ENCODE results near the gene SLC1A7. TPM values are rescaled to one million over a fixed set of nuclear protein-coding genes. Genes with fewer than 3 reads are reported as not detected.

Gene SLC1A7
- total and polyA plus RNA-seq, 2 of the 13 experiments (the other 11 are each of a cell fraction or from before 2014, with no cell fraction given), result 0.04 to 2.0 TPM

- TF ChIP-seq ELF3 (CRISPR knock-in tag; IDR thresholded peaks at IDR 0.05) (0 out of 2 replicates have a peak, but pooled peaks have one; percentile 7), HNRNPL (IDR thresholded peaks at IDR 0.05; ENCODE audit: low read depth, low read length) (peak; percentile 24; the same call in 1 of the 2 replicates), KAT8 (CRISPR knock-in tag; IDR thresholded peaks at IDR 0.05) (no peak), HCFC1 (IDR thresholded peaks at IDR 0.05; ENCODE audit: low read depth, low read length) (no peak), ZNF691 (CRISPR knock-in tag; IDR thresholded peaks at IDR 0.05; ENCODE audit: borderline replicate concordance, low read depth) (no peak), HNF1B (CRISPR knock-in tag; IDR thresholded peaks at IDR 0.05) (no peak), UBTF (CRISPR knock-in tag; IDR thresholded peaks at IDR 0.05) (0 out of 2 replicates have a peak, but pooled peaks have one; percentile 9), ZNF552 (CRISPR knock-in tag; IDR thresholded peaks at IDR 0.05; ENCODE audit: borderline replicate concordance) (no peak), TOPORS (CRISPR knock-in tag; IDR thresholded peaks at IDR 0.05) (no peak), ZNF501 (CRISPR knock-in tag; IDR thresholded peaks at IDR 0.05) (peak; percentile 31; the same call in 1 of the 2 replicates), ZNF580 (CRISPR knock-in tag; IDR thresholded peaks at IDR 0.05; ENCODE audit: borderline replicate concordance, low read depth) (no peak), IKZF1 (IDR thresholded peaks at IDR 0.05) (no peak), RNF219 (CRISPR knock-in tag; IDR thresholded peaks at IDR 0.05) (no peak), DDIT3 (CRISPR knock-in tag; IDR thresholded peaks at IDR 0.05) (no peak), ISL2 (CRISPR knock-in tag; IDR thresholded peaks at IDR 0.05) (no peak), SMC3 (IDR thresholded peaks at IDR 0.05; ENCODE audit: low read length) (no peak), ZBTB37 (CRISPR knock-in tag; IDR thresholded peaks at IDR 0.05) (no peak)
Measured at GRCh38 chr1:53123453-53124140, 18.8 kb downstream of the SLC1A7 start (continued).

All from HepG2 (cell line).